Neural progenitor cell (in vitro differentiated cells): ENCODE measurements around the gene CEP83. TPM values are rescaled to one million over a fixed set of nuclear protein-coding genes. Genes with fewer than 3 reads are reported as not detected.

Source experiments
- DNase-seq: peaks from one replicate; pipeline ENCODE4 v3.0.0-alpha.2; 2016; ENCODE audit warnings: low spot score
- H2AFZ ChIP-seq: fragments of 200-600 bp; sonication (generic); replicated peaks from 2 replicates; pipeline ENCODE4 v1.6.1; 2016; ENCODE audit warnings: antibody characterized with exemption
- H3F3A ChIP-seq: fragments of 200-600 bp; sonication (generic); 2 replicates; pipeline ENCODE4 v1.6.1; 2016; ENCODE audit warnings: antibody characterized with exemption, low read depth
- H3K27ac ChIP-seq: fragments of 200-600 bp; sonication (generic); 2 replicates; pipeline ENCODE4 v1.5.1; 2016; ENCODE audit warnings: mild to moderate bottlenecking
- H3K27me3 ChIP-seq: fragments of 200-600 bp; sonication (generic); 2 replicates; pipeline ENCODE4 v1.6.1; 2016; ENCODE audit warnings: mild to moderate bottlenecking, moderate library complexity
- H3K36me3 ChIP-seq: fragments of 200-600 bp; sonication (generic); 2 replicates; pipeline ENCODE4 v1.5.1; 2016
- H3K4me1 ChIP-seq: fragments of 200-600 bp; sonication (generic); 2 replicates; pipeline ENCODE4 v1.6.1; 2016; ENCODE audit warnings: mixed run types
- H3K4me2 ChIP-seq: fragments of 200-600 bp; sonication (generic); 2 replicates; pipeline ENCODE4 v1.6.1; 2016
- H3K4me3 ChIP-seq: fragments of 200-600 bp; sonication (generic); 2 replicates; pipeline ENCODE4 v1.5.1; 2016
- H3K79me2 ChIP-seq: fragments of 200-600 bp; sonication (generic); 2 replicates; pipeline ENCODE4 v1.6.1; 2016; ENCODE audit warnings: low read depth
- H3K9ac ChIP-seq: fragments of 200-600 bp; sonication (generic); 2 replicates; pipeline ENCODE4 v1.6.1; 2016
- H3K9me3 ChIP-seq: fragments of 200-600 bp; sonication (generic); 2 replicates; pipeline ENCODE4 v1.5.1; 2016; ENCODE audit warnings: low read depth
- H4K20me1 ChIP-seq: fragments of 200-600 bp; sonication (generic); 2 replicates; pipeline ENCODE4 v1.6.1; 2016; ENCODE audit warnings: low read depth
- H3K27ac Mint-ChIP-seq: 3 replicates; pipeline ENCODE4 v1.8.0; 2021; ENCODE audit warnings: mixed read lengths
- H3K27me3 Mint-ChIP-seq: 2 replicates; pipeline ENCODE4 v1.8.0; 2022; ENCODE audit warnings: low read depth, mild to moderate bottlenecking, inconsistent platforms, moderate library complexity, mixed read lengths; ENCODE audit not compliant: insufficient read depth
- H3K36me3 Mint-ChIP-seq: 3 replicates; pipeline ENCODE4 v1.8.0; 2021; ENCODE audit warnings: mixed read lengths
- H3K4me1 Mint-ChIP-seq: 3 replicates; pipeline ENCODE4 v1.8.0; 2021; ENCODE audit warnings: mixed read lengths
- H3K4me3 Mint-ChIP-seq: 3 replicates; pipeline ENCODE4 v1.8.0; 2021; ENCODE audit warnings: mild to moderate bottlenecking, moderate library complexity, mixed read lengths
- H3K9me3 Mint-ChIP-seq: 3 replicates; pipeline ENCODE4 v1.8.0; 2020; ENCODE audit warnings: mixed read lengths
- EZH2 ChIP-seq: fragments of 200-600 bp; sonication (generic); IDR thresholded peaks from 2 replicates; pipeline ENCODE4 v1.6.1; 2017; ENCODE audit warnings: antibody characterized with exemption, mild to moderate bottlenecking, moderate library complexity
- EZH2phosphoT487 ChIP-seq: fragments of 200-600 bp; sonication (generic); IDR thresholded peaks from 2 replicates; pipeline ENCODE4 v1.6.1; 2017; ENCODE audit warnings: antibody characterized with exemption
- total RNA-seq: library from RNA; depleted of rRNA; stranded (reverse); fragments of >200 nt; gene quantifications from 2 replicates; pipeline ENCODE4 v1.2.3, GENCODE V29; 2015; ENCODE audit warnings: low replicate concordance
- TF ChIP-seq, protein P1 (sequence below): fragments of 200-600 bp; sonication (generic); IDR thresholded peaks from 2 replicates; pipeline ENCODE4 v1.5.1; 2017; ENCODE audit warnings: antibody characterized with exemption, mild to moderate bottlenecking

Gene CEP83
- total RNA-seq, 1 donor from 2014 or later: 60.4 TPM

DNA sequence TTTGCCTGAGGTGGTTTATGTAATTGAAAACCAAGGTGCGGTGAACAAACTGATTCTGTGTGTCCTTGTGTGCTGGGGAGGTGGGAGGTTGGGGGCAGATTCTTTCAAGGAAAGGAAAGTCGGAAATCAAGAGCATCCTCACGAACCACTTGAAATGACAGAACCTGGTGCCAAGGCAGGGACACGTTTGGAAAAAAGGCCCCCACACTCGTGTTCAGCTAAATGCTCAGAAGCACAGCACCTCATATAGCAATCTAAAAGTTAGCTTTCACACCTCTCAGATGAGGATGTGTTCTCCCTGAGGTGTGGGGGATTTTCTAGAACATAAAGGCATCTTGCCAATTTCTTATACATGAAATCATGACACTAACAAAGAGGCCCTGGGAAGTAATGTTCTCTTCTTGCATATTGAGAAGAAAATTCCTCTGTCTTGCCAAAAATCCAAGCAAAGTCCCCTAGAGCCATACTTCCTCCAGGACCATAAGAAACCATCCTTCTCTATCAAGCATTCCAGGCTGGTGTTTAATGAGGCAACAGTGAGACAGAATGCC lies 191.7 kb downstream of the CEP83 start:
- no peaks in the 10 kb centered on the region for H3K9me3 Mint-ChIP-seq
- H3F3A ChIP-seq: no peaks in the 10 kb centered on the region
- peaks cover 32% of the 10 kb centered on the region for H3K36me3 Mint-ChIP-seq
- no peak overlapping the region for H3K27ac ChIP-seq
- no peaks in the 10 kb centered on the region for H3K79me2 ChIP-seq
- H3K27me3 Mint-ChIP-seq: peaks cover 8% of the 10 kb centered on the region
- no peak overlapping the region for H2AFZ ChIP-seq
- H3K27me3 ChIP-seq: no peaks in the 10 kb centered on the region
- no peak overlapping the region for H3K4me3 ChIP-seq
- H3K36me3 ChIP-seq: no peaks in the 10 kb centered on the region
- H4K20me1 ChIP-seq: no peaks in the 10 kb centered on the region
- no peak for DNase-seq
- H3K4me1 ChIP-seq: peaks cover 27% of the 10 kb centered on the region
- peaks cover 17% of the 10 kb centered on the region for H3K4me1 Mint-ChIP-seq
- no peak overlapping the region for H3K27ac Mint-ChIP-seq
- H3K4me2 ChIP-seq: no peak overlapping the region
- no peak overlapping the region for H3K4me3 Mint-ChIP-seq
- TF ChIP-seq EZH2 (no peak), EZH2phosphoT487 (no peak)
- TF ChIP-seq, protein P1, sequence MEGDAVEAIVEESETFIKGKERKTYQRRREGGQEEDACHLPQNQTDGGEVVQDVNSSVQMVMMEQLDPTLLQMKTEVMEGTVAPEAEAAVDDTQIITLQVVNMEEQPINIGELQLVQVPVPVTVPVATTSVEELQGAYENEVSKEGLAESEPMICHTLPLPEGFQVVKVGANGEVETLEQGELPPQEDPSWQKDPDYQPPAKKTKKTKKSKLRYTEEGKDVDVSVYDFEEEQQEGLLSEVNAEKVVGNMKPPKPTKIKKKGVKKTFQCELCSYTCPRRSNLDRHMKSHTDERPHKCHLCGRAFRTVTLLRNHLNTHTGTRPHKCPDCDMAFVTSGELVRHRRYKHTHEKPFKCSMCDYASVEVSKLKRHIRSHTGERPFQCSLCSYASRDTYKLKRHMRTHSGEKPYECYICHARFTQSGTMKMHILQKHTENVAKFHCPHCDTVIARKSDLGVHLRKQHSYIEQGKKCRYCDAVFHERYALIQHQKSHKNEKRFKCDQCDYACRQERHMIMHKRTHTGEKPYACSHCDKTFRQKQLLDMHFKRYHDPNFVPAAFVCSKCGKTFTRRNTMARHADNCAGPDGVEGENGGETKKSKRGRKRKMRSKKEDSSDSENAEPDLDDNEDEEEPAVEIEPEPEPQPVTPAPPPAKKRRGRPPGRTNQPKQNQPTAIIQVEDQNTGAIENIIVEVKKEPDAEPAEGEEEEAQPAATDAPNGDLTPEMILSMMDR: no peak
- H3K9me3 ChIP-seq: no peaks in the 10 kb centered on the region
- no peak overlapping the region for H3K9ac ChIP-seq

DNA sequence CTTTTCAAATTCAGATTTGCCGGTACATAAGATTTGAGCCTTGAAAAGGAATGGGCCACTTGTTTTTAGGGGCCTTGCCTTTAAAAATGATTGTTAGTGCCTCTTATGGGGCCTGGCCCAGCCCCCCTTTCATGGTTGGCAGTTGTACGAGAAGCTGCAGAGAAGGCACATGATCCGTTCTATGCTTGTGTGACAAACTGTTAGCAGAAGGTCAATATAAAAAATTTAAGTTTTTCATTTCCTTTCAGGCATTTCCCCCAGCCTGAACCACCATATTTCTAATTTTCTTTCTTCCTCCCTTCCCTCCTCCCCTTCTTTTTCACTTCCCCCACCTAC lies 192.2 kb downstream of the CEP83 start:
- no peak overlapping the region for H3K27ac ChIP-seq
- no peaks in the 10 kb centered on the region for H3K9me3 ChIP-seq
- peaks cover 32% of the 10 kb centered on the region for H3K4me1 ChIP-seq
- peaks cover 34% of the 10 kb centered on the region for H3K36me3 Mint-ChIP-seq
- no peaks in the 10 kb centered on the region for H3K9me3 Mint-ChIP-seq
- H3K36me3 ChIP-seq: no peaks in the 10 kb centered on the region
- H3K9ac ChIP-seq: no peak overlapping the region
- H3F3A ChIP-seq: no peaks in the 10 kb centered on the region
- no peaks in the 10 kb centered on the region for H3K79me2 ChIP-seq
- peaks cover 22% of the 10 kb centered on the region for H3K4me1 Mint-ChIP-seq
- no peak for DNase-seq
- H4K20me1 ChIP-seq: no peaks in the 10 kb centered on the region
- H3K4me2 ChIP-seq: no peak overlapping the region
- TF ChIP-seq EZH2 (no peak), EZH2phosphoT487 (no peak)
- TF ChIP-seq, protein P1: no peak
- no peak overlapping the region for H3K4me3 ChIP-seq
- H3K27me3 Mint-ChIP-seq: peaks cover 8% of the 10 kb centered on the region
- H2AFZ ChIP-seq: no peak overlapping the region
- no peak overlapping the region for H3K4me3 Mint-ChIP-seq
- no peaks in the 10 kb centered on the region for H3K27me3 ChIP-seq
- no peak overlapping the region for H3K27ac Mint-ChIP-seq

DNA sequence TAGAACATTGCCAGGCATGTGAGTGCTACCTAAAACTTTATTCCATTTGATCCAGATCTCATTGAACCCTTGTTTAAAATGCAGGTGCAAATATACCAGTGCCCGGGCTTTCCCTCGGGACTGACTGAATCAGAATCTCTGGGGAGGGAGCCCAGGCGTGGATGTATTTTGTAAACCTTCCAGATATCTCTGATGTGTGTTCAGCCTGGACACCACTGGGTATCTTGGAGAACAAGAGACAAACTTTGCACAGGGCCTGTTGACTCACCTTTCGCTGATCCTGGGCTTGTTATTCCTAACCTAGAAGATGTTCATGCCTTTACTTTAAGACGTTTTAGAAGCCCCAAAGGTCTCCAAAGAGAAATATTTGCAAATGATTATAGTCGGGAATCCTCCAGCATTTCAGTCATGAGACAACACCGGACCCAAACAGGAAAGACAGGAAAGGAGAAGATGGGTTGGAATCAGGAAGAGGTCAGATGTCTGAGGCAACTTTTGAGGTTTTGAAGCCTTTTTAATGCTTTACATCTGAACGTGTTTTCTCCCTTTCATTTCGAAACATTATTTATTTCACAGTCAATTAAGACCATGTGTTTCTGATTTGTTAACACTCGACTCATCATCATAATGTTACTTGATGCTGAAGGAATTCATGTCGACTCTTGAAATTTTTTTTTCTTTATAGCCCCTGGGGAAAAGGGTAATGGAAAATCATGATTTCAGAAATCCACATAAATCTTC lies 192.7 kb downstream of the CEP83 start:
- no peak overlapping the region for H3K27ac ChIP-seq
- H3K4me1 ChIP-seq: peaks cover 37% of the 10 kb centered on the region
- Mint-ChIP-seq H3K4me3 (no peak overlapping the region), H3K9me3 (no peaks in the 10 kb centered on the region), H3K36me3 (peaks cover 33% of the 10 kb centered on the region), H3K27ac (no peak overlapping the region), H3K4me1 (peaks cover 28% of the 10 kb centered on the region), H3K27me3 (peaks cover 6% of the 10 kb centered on the region)
- no peak for DNase-seq
- H3K27me3 ChIP-seq: no peaks in the 10 kb centered on the region
- no peak overlapping the region for H2AFZ ChIP-seq
- no peak overlapping the region for H3K4me3 ChIP-seq
- H3K4me2 ChIP-seq: no peak overlapping the region
- no peaks in the 10 kb centered on the region for H3K9me3 ChIP-seq
- H3K9ac ChIP-seq: no peak overlapping the region
- H3K36me3 ChIP-seq: no peaks in the 10 kb centered on the region
- H4K20me1 ChIP-seq: no peaks in the 10 kb centered on the region
- H3F3A ChIP-seq: peaks cover 1% of the 10 kb centered on the region
- H3K79me2 ChIP-seq: no peaks in the 10 kb centered on the region
- TF ChIP-seq, protein P1: no peak
- TF ChIP-seq EZH2: no peak
- TF ChIP-seq EZH2phosphoT487: no peak
